Prostate gland (tissue), 2 donors: Measurements from ENCODE around the gene ATXN7. TPM values are rescaled to one million over a fixed set of nuclear protein-coding genes. Genes with fewer than 3 reads are reported as not detected.

Experiments
- DNase-seq: peaks from one replicate; pipeline ENCODE4 v3.0.0-alpha.2; 2019; ENCODE audit warnings: low spot score
- H3K27ac ChIP-seq, 2 donors: fragments of 200-600 bp; sonication (generic); 2 replicates each; pipeline ENCODE4 v1.5.1; 2017 to 2019
- H3K27me3 ChIP-seq: fragments of 200-600 bp; sonication (generic); replicated peaks from 2 replicates; pipeline ENCODE4 v1.5.1; 2019; ENCODE audit not compliant: insufficient read depth
- H3K36me3 ChIP-seq, 2 donors: fragments of 200-600 bp; sonication (generic); 1 replicate in 1 of 2; 2 replicates in 1 of 2; pipeline versions ENCODE4 v1.5.1 to v1.8.1; 2017 to 2019
- H3K4me1 ChIP-seq: fragments of 200-600 bp; sonication (generic); replicated peaks from 2 replicates; pipeline ENCODE4 v1.5.1; 2019
- H3K4me3 ChIP-seq, 2 donors: fragments of 200-600 bp; sonication (generic); 2 replicates each; pipeline ENCODE4 v1.5.1; 2017 to 2019
- H3K9me3 ChIP-seq: fragments of 200-600 bp; sonication (generic); 2 replicates; pipeline ENCODE4 v1.5.1; 2017
- POLR2A ChIP-seq: fragments of 450-650 bp; IDR thresholded peaks from one replicate; pipeline ENCODE4 v1.6.1; 2016; ENCODE audit warnings: antibody characterized with exemption, mild to moderate bottlenecking
- POLR2AphosphoS5 ChIP-seq: sonication (generic); formaldehyde crosslinking; IDR thresholded peaks from one replicate; pipeline ENCODE4 v1.6.1; 2017; ENCODE audit warnings: antibody characterized with exemption
- WGBS: methylation state at CpG from one replicate; pipeline ENCODE4 v1.1.5; 2018; 5-methylcytosine and 5-hydroxymethylcytosine counted together
- intact Hi-C: fragments of 100-400 bp; cut with DNase I; formaldehyde crosslinking; loops from one replicate; pipeline ENCODE4 v1.14.2; 2022
- total RNA-seq, 2 donors: library from RNA; depleted of rRNA; stranded (reverse); fragments of >200 nt; gene quantifications; one replicate each; pipeline ENCODE4 v1.1.0, GENCODE V29; 2016
- TF ChIP-seq, protein P1 (sequence below), 4 experiments: fragments of 200-600 bp in 2 of 4; fragments of 450-650 bp in 2 of 4; sonication (generic) in 2 of 4; IDR thresholded peaks; 1 replicate in 3 of 4; 2 replicates in 1 of 4; pipeline ENCODE4 v1.5.1; 2016 to 2019; ENCODE audit warnings: antibody characterized with exemption in 4 of 4, mild to moderate bottlenecking in 2 of 4, moderate library complexity in 2 of 4

Gene ATXN7
- total RNA-seq, 2 donors from 2014 or later = 18.0 to 30.8 TPM

DNA sequence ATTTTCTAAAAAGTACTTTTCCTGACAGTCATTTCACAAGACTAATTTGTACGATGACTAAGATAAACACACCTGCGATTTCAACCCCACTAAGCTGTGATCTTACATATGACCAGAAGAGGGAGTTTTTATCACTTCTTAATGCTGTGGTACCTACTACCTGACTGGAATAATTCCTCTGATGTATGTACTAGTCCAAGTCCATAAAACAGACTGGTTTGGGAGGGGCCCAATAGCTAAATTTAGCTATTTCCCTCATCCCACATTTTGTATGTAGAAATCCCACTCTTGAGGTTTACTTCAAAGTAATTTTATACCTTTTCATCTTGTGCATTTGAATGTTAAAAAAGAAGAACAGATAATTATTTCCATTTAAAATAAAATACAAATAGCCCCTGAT lies 98.2 kb downstream of the ATXN7 start:
- H3K9me3 ChIP-seq = no peaks in the 10 kb centered on the region
- WGBS = 14% methylated on average over 2 of the region's 2 CpGs
- H3K36me3 ChIP-seq = no peaks in the 10 kb centered on the region
- H3K4me1 ChIP-seq = no peaks in the 10 kb centered on the region
- no peak overlapping the region for H3K27ac ChIP-seq
- H3K4me3 ChIP-seq = no peak overlapping the region
- intact Hi-C loops = loop anchor here (5.0 kb wide), 1 partner anchor 50 kb away; the partner anchor contains the start of gene SCAANT1
- DNase-seq = peak; percentile 15
- TF ChIP-seq POLR2AphosphoS5 (peak; percentile 42), POLR2A (no peak)
- TF ChIP-seq, protein P1, sequence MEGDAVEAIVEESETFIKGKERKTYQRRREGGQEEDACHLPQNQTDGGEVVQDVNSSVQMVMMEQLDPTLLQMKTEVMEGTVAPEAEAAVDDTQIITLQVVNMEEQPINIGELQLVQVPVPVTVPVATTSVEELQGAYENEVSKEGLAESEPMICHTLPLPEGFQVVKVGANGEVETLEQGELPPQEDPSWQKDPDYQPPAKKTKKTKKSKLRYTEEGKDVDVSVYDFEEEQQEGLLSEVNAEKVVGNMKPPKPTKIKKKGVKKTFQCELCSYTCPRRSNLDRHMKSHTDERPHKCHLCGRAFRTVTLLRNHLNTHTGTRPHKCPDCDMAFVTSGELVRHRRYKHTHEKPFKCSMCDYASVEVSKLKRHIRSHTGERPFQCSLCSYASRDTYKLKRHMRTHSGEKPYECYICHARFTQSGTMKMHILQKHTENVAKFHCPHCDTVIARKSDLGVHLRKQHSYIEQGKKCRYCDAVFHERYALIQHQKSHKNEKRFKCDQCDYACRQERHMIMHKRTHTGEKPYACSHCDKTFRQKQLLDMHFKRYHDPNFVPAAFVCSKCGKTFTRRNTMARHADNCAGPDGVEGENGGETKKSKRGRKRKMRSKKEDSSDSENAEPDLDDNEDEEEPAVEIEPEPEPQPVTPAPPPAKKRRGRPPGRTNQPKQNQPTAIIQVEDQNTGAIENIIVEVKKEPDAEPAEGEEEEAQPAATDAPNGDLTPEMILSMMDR (IDR thresholded peaks at IDR 0.05) = peak in 3 of 4 experiments; percentile 52 to 73 (median 69)
- no peaks in the 10 kb centered on the region for H3K27me3 ChIP-seq

DNA sequence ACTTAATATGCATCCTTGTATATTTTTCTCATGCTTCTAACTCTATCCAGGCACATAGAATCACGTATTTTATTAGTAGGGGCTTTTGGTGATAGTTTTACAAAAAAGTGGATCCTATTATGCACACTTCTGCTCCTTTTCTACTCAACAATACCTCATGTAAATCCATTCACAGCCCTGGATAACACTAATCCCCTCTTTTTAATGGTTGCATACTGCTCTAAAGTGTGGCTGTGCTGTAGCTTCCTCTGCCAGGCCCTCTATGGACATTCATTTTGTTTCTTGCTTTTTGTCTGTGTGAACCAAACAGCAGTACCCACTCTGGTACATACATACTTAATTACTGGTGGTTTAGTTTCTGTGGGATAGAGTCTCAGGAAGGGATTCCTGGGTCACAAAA lies 99.8 kb downstream of the ATXN7 start:
- H3K27me3 ChIP-seq = no peaks in the 10 kb centered on the region
- DNase-seq = no peak
- no peaks in the 10 kb centered on the region for H3K9me3 ChIP-seq
- H3K4me1 ChIP-seq = peaks cover 11% of the 10 kb centered on the region
- WGBS = 89% methylated on average over 1 of the region's 1 CpG
- H3K36me3 ChIP-seq = no peaks in the 10 kb centered on the region
- no peak overlapping the region for H3K4me3 ChIP-seq
- intact Hi-C loops = loop anchor here (5.0 kb wide), 1 partner anchor 51 kb away; the partner anchor contains the start of gene SCAANT1
- H3K27ac ChIP-seq = no peak overlapping the region
- TF ChIP-seq POLR2AphosphoS5 (no peak), POLR2A (no peak)
- TF ChIP-seq, protein P1 (IDR thresholded peaks at IDR 0.05) = no peak

DNA sequence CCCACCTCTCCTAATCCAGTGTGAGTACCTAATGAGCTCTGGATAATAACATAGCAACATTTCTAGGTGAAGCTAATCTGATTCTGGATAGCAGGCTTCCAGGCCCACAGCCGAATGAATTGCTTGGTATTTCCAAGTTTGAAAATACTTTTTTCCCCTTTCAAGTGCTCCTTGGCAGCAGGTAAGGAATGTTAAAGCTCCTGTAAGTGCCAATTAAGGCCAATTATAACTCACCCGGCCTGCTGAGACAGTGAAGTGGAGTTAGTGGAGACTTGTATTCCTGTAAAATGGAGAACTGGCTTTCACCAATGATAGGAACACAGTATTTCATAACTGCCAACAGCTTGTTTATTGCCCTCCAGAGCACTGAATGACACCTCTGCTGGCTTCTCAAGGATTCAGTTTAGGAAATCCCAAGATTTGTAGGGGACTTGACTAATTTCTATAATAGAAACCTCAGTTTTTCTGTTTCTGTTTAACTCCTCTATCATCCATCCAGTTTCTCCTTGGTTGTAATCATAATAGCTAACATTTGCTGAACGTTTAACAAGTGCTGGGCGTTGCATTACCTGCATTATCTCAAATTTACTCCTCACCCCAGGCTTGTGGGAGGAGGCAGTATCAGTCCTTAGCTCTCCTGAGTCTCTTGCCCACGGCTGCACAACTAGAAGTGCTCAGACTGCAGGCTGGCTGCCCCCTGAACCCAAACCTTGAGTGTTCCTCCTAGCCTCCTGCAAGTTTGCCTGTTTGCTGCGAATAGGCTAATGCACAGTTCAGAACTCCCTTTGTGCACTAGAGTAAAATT lies 101.2 kb downstream of the ATXN7 start:
- intact Hi-C loops = loop anchor here (5.0 kb wide), 1 partner anchor 53 kb away; the partner anchor contains the start of gene SCAANT1
- peak; percentile 41 for TF ChIP-seq POLR2AphosphoS5
- TF ChIP-seq, protein P1 (IDR thresholded peaks at IDR 0.05) = no peak
- TF ChIP-seq POLR2A = no peak
- H3K4me1 ChIP-seq = peaks cover 12% of the 10 kb centered on the region
- H3K27me3 ChIP-seq = no peaks in the 10 kb centered on the region
- H3K27ac ChIP-seq = peak overlapping the region in 1 of 2 donors; percentile 5
- WGBS = 37% methylated on average over 6 of the region's 6 CpGs
- no peaks in the 10 kb centered on the region for H3K36me3 ChIP-seq
- no peaks in the 10 kb centered on the region for H3K9me3 ChIP-seq
- DNase-seq = peak; percentile 21
- no peak overlapping the region for H3K4me3 ChIP-seq

DNA sequence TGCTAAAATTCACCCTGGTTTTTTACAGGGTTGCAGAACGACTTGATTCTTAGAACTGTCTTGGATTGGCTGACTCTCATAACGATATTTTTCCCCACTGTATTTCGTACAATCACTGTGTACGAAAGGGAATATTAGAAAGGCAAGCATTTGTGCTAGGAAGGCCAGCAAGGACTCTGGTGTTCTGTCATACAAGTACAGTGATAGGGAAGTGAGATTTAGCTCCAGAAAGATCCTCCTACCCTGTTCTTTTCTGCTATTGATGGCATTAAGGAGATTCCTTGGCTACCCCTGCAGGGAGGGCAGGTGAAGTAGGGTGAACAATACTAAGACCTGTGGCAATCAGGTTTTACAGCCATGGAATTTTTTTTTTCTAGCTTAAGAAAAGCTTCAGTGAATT lies 102.3 kb downstream of the ATXN7 start:
- Histone ChIP-seq H3K36me3 (no peaks in the 10 kb centered on the region), H3K4me1 (peaks cover 12% of the 10 kb centered on the region), H3K9me3 (no peaks in the 10 kb centered on the region), H3K27ac (no peak overlapping the region), H3K27me3 (no peaks in the 10 kb centered on the region), H3K4me3 (no peak overlapping the region)
- no peak for DNase-seq
- intact Hi-C loops = no loop called here
- 87% methylated on average over 4 of the region's 4 CpGs for WGBS
- TF ChIP-seq, protein P1 (IDR thresholded peaks at IDR 0.05) = no peak
- TF ChIP-seq POLR2AphosphoS5 (no peak), POLR2A (no peak)

DNA sequence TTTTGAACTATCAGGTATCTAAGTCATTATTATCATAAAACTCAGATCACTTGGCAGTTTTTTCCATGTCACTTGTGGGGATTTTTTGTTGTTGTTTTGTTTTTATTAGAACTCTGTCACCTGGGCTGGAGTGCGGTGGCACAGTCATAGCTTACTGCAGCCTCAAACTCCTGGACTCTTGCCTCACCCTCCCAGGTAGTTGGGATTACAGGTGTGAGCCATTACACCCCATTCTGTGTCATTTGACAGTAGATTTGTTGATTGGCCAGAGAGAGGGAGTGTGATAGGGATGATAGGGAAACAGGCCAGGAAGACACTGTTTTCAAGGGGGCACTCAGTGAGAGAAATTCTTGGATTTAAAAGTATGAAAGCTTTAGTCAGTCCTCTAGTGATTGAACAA lies 103.2 kb downstream of the ATXN7 start:
- no peaks in the 10 kb centered on the region for H3K9me3 ChIP-seq
- no peak overlapping the region for H3K4me3 ChIP-seq
- peaks cover 12% of the 10 kb centered on the region for H3K4me1 ChIP-seq
- WGBS = 100% methylated on average over 1 of the region's 1 CpG
- intact Hi-C loops = no loop called here
- no peaks in the 10 kb centered on the region for H3K36me3 ChIP-seq
- H3K27me3 ChIP-seq = no peaks in the 10 kb centered on the region
- DNase-seq = no peak
- no peak overlapping the region for H3K27ac ChIP-seq
- TF ChIP-seq POLR2AphosphoS5 = no peak
- TF ChIP-seq, protein P1 (IDR thresholded peaks at IDR 0.05) = no peak
- TF ChIP-seq POLR2A = no peak
